EL (cell line): ENCODE measurements around the gene DUSP8.

Experiments
- DNase-seq: peaks from one replicate; pipeline ENCODE4 v3.0.0-alpha.2; 2016

DUSP8 gene

GRCh38 chr11:1565173-1565903 lies 6.7 kb downstream of the DUSP8 start:
- DNase-seq = no peak

DNA sequence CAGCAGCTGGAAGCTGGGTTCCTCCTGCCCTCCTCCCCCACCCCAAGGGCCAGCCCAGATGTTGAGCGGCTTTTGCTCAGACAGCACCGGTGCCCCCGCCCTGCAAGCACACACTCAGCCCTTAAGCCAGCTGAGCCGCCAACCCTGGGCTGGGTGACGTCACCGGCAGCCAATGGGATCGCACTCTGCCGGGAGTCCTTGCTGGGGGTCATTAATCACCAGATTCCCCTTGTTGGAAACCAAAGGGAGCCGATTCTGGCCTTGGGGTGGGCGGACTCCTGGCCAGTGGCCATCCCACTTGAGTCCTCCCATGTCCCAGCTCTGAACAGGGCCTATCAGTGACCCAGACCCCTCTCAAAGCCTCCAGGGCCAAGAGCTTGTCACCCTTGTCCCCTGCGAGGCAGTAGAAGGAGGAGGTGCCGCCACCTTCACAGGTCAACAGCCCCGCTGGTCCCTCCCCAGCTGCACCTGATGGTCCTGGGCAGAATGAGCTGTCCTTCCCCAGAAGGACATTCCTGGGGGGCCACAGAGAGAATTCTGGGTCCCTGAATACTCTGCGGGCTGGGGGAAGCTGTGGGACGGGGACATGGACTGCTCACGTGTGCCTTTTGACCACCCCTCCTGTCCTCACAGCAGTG lies 7.4 kb downstream of the DUSP8 start:
- peak; percentile 98 for DNase-seq

DNA sequence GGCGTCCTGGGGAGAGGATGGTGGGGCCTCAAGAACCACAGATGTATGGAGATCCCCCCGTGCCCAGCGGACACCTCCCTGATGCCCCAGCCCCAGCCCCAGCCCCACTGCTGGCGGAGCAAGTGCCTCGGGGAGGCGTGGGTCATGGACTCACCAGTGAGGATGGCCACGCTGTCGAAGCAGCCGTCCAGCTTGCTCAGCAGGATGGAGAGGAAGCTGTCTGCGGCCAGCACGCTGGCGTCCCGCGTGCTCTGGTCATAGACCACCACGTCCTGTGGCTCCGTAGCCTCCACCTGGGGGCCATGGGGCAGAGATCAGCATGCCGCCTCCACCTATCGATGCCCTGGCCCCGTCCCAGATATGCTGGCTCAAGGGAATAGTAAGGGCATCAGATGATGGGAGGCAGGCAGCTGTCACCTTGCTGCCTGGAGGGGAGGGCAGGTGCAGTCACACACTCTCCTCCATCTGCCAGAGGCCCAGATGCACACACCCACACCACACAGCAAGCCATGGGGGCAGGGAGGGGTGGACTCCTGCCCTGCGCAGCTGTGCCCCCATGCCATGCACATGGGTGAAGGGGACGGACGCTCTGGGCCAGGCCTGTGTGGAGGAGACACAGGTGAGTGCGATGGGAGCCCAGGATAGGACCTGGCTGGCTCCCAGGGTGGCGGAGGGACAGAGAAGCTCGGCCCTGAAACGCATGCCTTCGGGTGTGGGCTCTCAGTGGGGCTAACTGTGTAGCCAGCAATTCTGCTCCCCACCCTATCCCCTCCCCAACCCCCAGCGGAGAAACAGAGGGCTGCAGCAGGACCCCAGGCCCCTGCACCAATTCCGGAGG lies 8.2 kb downstream of the DUSP8 start:
- no peak for DNase-seq

GRCh38 chr11:1563149-1563638 lies 8.9 kb downstream of the DUSP8 start:
- no peak for DNase-seq

- no peak for DNase-seq
These were observed 9.5 kb downstream of the DUSP8 start for GRCh38 chr11:1562469-1563148.

DNA sequence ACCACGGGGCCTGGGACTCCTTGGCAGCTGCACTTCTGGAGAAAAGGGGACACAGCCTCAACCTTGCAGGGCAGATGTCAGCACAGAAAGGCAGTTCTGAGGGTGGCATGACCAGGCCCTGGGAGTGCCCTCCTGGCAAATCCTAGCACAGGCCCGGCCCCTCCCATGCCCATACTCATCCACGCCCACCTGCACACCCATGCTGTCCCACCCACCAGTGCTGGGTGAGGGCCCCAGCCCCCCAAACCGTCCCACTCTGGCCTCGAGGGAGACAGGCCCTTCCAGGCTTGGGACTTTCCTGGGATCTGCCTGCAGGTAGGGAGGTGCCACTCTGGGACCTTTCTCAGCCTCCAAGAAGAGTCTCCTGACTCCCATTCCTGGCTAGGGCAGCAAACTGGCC lies 10.1 kb downstream of the DUSP8 start:
- no peak for DNase-seq

GRCh38 chr11:1561266-1561665 lies 10.8 kb downstream of the DUSP8 start:
- no peak for DNase-seq

- no peak for DNase-seq
These were observed 11.3 kb downstream of the DUSP8 start for GRCh38 chr11:1560649-1561251.

DNA sequence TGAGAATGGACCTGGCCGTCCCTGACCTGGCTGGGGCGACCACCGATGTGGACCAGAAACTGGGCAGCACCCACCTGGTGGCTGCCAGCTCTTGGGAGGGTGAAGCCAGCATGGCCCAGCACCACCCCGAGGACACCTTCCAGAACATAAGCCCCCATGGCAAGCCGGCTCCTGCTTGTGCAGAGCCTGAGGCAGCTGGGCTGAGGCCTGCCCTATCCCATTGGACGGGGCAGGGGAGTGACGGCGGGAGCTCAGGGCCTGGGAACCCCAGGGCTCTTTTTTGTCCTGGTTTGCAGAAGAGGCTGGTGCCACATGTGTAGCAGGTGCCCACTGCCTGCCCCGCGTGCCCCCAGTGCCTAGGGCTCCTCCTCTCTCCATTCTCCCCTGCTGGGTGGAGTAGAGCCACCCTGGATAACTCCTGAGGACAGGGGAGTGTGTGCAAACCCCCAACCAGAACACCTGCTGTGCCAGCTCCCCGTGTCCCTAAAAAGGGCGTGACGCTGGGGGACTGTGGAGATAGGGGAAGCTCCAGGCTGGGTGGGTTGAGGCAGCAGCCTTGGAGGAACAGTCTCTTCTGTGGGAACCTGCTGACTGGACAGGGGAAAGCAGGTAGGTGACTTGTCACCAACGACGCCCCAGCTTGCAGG lies 11.9 kb downstream of the DUSP8 start:
- DNase-seq = no peak

DNA sequence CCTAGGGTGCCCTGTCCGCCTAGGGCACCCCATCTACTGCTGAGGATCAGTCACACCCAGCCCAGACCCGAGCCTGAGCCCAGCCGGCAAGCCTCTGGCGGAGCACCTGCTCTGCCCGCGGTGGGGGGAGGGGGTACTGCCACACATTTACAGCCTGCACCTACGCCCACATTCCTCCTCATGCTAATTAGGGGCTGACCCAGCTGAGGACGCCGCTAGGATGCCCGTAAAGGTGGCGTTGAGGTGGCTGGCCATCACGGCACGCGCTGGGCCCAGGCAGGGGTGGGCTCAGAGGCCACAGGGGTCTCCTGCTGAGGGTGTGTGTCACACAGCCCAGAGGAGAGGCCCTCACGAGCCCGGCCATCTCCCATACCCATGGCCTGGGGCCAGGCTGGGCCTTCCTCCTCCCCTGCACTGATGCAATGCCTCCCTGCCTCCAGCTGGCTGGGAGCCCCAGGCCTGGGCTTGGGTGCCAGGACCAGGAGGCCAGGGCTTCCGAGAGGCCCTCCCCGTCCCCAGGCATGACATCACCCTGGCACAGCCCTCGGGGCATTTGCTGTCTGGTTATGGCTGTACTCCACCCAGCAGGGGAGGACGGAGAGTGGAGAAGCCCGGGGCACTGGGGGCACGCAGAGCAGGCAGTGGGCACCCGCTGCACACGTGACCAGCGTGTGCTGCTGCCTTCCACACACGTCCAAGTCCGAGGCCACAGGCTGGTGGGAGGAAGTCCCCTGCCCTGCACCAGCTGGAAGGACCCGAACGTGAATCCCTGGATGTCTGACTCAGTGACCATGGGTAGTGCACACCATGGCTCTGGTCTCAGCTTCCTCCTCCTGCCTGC lies 12.7 kb downstream of the DUSP8 start:
- peak; percentile 96 for DNase-seq

- DNase-seq = no peak
These were observed 13.3 kb downstream of the DUSP8 start for GRCh38 chr11:1558775-1559110.

GRCh38 chr11:1557904-1558774 lies 13.9 kb downstream of the DUSP8 start:
- DNase-seq = peak; percentile 93

DNA sequence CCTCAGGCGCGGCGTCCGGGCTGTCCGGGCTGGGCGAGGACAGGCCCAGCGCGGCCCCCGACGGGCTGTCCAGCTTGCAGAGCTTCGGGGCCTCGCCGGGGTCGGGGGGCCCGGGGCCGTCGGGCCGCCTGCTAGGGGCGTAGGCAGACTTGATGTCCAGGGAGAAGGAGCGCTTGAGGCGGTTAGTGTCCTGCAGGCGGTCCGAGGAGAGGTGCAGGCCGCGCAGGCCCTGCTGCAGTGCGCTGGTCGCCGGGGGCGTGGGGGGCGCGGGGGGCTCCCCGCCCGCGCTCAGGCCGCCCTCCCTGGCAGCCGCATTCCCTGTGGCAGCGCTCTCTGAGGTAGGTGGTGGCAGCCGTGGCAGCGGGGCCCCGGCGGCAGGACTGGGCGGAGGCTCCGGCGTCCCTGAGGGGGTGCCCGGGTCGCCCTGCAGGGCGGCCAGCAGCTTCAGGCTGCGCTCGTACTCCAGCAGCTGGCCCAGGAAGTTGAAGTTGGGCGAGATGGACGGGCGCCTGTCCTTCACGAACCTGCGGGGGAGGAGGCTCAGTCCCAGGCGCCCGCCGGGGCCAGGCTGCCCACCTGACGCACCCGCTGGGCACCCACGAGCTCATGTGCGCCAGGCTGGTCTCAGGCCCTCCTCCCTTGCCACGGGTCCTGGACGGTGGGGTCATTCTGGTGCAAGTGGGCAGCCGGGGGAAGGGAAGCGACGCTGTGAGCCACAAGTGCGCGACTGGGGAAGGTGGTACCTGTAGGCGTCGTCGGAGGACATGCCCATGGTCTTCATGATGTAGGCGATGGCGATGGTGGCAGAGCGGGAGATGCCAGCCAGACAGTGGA lies 14.8 kb downstream of the DUSP8 start:
- DNase-seq = no peak

GRCh38 chr11:1556278-1556902 lies 15.7 kb downstream of the DUSP8 start:
- no peak for DNase-seq

- no peak for DNase-seq
These were observed 16.3 kb downstream of the DUSP8 start for GRCh38 chr11:1555713-1556153.

GRCh38 chr11:1554981-1555712 lies 16.9 kb downstream of the DUSP8 start:
- no peak for DNase-seq

GRCh38 chr11:1553808-1554594 lies 18.1 kb downstream of the DUSP8 start:
- no peak for DNase-seq
